Activated CD8-positive, alpha-beta T cell treated with anti-CD3 and anti-CD28 coated beads for 36 hours (primary cell): ENCODE data around the gene LILRB3. TPM values are rescaled to one million over a fixed set of nuclear protein-coding genes. Genes with fewer than 3 reads are reported as not detected.
"Not testable (repeated sequence)": the region's sequence is repeated elsewhere in the genome, so short reads cannot be mapped to it uniquely, and the experiment has no call there.

Source experiments
- ATAC-seq: fragments of 200-7000 bp; cut with Tn5 transposase; one replicate; pipeline ENCODE4 v1.10.0; 2021; ENCODE audit warnings: mild to moderate bottlenecking, moderate library complexity
- CTCF ChIA-PET: fragments of 350-600 bp; sonication (Branson Sonifier 250); formaldehyde crosslinking; loops from one replicate; lab custom pipeline; 2021; ENCODE audit warnings: antibody characterized with exemption; lab: Charles Lee
- POLR2A ChIA-PET: fragments of 350-600 bp; sonication (Branson Sonifier 250); formaldehyde crosslinking; loops from one replicate; lab custom pipeline; 2021; ENCODE audit warnings: antibody characterized with exemption; lab: Charles Lee
- DNase-seq: peaks from one replicate; pipeline ENCODE4 v3.0.0-alpha.2; 2020
- H3K27ac Mint-ChIP-seq: one replicate; pipeline ENCODE4 v1.8.0; 2021; ENCODE audit warnings: mild to moderate bottlenecking, mixed read lengths
- H3K27me3 Mint-ChIP-seq: one replicate; pipeline ENCODE4 v1.8.0; 2021; ENCODE audit warnings: mixed read lengths
- H3K36me3 Mint-ChIP-seq: one replicate; pipeline ENCODE4 v1.8.0; 2021; ENCODE audit warnings: low read depth, mixed read lengths
- H3K4me1 Mint-ChIP-seq: one replicate; pipeline ENCODE4 v1.8.0; 2021; ENCODE audit warnings: low read depth, mixed read lengths
- H3K4me3 Mint-ChIP-seq: one replicate; pipeline ENCODE4 v1.8.0; 2021; ENCODE audit warnings: mild to moderate bottlenecking, moderate library complexity, mixed read lengths
- H3K9me3 Mint-ChIP-seq: one replicate; pipeline ENCODE4 v1.8.0; 2021; ENCODE audit warnings: mixed read lengths
- intact Hi-C: fragments of 100-400 bp; cut with micrococcal nuclease; formaldehyde crosslinking; loops from one replicate; pipeline ENCODE4 v1.10.0; 2022
- total RNA-seq, 2 experiments: library from RNA; stranded (reverse); gene quantifications; one replicate each; pipeline ENCODE4 v1.2.3, GENCODE V29; 2021
- TF ChIP-seq, protein P1 (sequence below): fragments of 200-600 bp; IDR thresholded peaks from one replicate; pipeline ENCODE4 v1.8.0; 2022; ENCODE audit warnings: antibody characterized with exemption, mild to moderate bottlenecking

LILRB3 gene
- total RNA-seq, 2 experiments from 2014 or later, result not detected

- H3K4me1 Mint-ChIP-seq, CTCF ChIA-PET, H3K36me3 Mint-ChIP-seq, H3K27me3 Mint-ChIP-seq, POLR2A ChIA-PET, H3K9me3 Mint-ChIP-seq, H3K4me3 Mint-ChIP-seq, ATAC-seq, intact Hi-C loops, H3K27ac Mint-ChIP-seq, DNase-seq: not testable (repeated sequence)
These were observed 17.8 kb upstream of the LILRB3 start for GRCh38 chr19:54240372-54241336.

GRCh38 chr19:54239491-54240371 is 16.9 kb upstream of the LILRB3 start:
- H3K27me3 Mint-ChIP-seq, intact Hi-C loops, ATAC-seq, H3K4me1 Mint-ChIP-seq, POLR2A ChIA-PET, H3K27ac Mint-ChIP-seq, DNase-seq, CTCF ChIA-PET, H3K36me3 Mint-ChIP-seq, H3K9me3 Mint-ChIP-seq, H3K4me3 Mint-ChIP-seq: not testable (repeated sequence)

GRCh38 chr19:54233941-54234340 is 11.1 kb upstream of the LILRB3 start:
- ATAC-seq, result no peak
- no peaks in the 10 kb centered on the region for H3K36me3 Mint-ChIP-seq
- intact Hi-C loops, result no loop called here
- CTCF ChIA-PET, result no interaction called here
- H3K4me3 Mint-ChIP-seq, result no peak overlapping the region
- H3K4me1 Mint-ChIP-seq, result peaks cover 3% of the 10 kb centered on the region
- POLR2A ChIA-PET, result interaction anchor here (0.8 to 0.9 kb wide), 2 partner anchors 27 to 69 kb away, joined by 3 read pairs; no protein-coding TSS in a partner anchor
- peaks cover 24% of the 10 kb centered on the region for H3K27me3 Mint-ChIP-seq
- no peak for DNase-seq
- H3K9me3 Mint-ChIP-seq, result no peaks in the 10 kb centered on the region
- TF ChIP-seq, protein P1, sequence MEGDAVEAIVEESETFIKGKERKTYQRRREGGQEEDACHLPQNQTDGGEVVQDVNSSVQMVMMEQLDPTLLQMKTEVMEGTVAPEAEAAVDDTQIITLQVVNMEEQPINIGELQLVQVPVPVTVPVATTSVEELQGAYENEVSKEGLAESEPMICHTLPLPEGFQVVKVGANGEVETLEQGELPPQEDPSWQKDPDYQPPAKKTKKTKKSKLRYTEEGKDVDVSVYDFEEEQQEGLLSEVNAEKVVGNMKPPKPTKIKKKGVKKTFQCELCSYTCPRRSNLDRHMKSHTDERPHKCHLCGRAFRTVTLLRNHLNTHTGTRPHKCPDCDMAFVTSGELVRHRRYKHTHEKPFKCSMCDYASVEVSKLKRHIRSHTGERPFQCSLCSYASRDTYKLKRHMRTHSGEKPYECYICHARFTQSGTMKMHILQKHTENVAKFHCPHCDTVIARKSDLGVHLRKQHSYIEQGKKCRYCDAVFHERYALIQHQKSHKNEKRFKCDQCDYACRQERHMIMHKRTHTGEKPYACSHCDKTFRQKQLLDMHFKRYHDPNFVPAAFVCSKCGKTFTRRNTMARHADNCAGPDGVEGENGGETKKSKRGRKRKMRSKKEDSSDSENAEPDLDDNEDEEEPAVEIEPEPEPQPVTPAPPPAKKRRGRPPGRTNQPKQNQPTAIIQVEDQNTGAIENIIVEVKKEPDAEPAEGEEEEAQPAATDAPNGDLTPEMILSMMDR, result no peak
- no peak overlapping the region for H3K27ac Mint-ChIP-seq

DNA sequence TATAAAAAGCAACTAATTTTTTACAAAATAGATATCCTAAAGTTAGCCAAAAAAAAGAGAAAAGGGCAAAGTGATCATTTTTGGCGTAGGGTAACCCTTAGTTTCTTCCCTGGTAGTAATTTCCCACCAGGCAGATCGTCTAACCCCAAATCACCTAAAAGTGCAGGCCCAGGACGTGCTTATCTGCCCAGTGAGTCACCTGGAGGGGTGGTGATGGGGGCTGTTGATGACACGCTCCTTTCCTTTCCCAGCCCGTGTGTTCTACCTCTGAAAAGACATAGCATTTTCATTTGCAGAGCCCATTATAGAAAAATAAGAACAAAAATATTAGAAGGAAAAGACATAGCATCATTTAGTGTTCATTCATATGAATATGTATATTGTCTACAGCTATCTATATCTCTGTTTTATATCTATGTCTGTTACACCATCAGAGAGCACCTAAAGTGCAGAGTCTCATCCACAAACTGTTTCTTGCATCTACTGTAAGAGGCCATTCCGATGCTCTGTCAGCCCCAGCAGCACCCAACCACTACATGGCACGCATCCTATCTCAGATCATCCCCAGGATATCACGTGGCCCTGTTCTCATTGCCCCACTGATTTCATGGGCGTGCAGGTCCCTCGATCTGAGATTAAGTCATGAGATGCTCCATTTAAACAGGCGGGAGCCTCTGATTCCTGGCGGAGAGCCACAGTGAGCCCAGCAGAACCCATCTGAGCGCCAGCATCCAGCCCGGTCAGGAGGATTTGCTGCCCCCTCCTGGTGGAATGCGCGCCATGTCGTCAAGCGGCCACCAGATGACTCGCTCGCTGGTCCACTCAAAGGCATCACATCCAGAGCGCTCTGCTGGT is 8.5 kb upstream of the LILRB3 start:
- Mint-ChIP-seq H3K4me1 (peaks cover 3% of the 10 kb centered on the region), H3K27me3 (peaks cover 24% of the 10 kb centered on the region), H3K4me3 (no peak overlapping the region), H3K27ac (no peak overlapping the region), H3K9me3 (no peaks in the 10 kb centered on the region), H3K36me3 (no peaks in the 10 kb centered on the region)
- POLR2A ChIA-PET, result interaction anchor here (0.6 kb wide), 1 partner anchor 31 kb away, joined by 3 read pairs; the partner anchor contains the start of gene RPS9
- CTCF ChIA-PET, result interaction anchor here (0.6 to 1.3 kb wide), 3 partner anchors 23 to 159 kb away, joined by 3 to 5 read pairs (median 3); partner anchors contain the start of gene MBOAT7
- DNase-seq (peak; percentile 91), ATAC-seq (peak; percentile 99)
- intact Hi-C loops, result loop anchor here (1.0 kb wide), 1 partner anchor 63 kb away; no protein-coding TSS in a partner anchor
- TF ChIP-seq, protein P1, result peak; percentile 96

DNA sequence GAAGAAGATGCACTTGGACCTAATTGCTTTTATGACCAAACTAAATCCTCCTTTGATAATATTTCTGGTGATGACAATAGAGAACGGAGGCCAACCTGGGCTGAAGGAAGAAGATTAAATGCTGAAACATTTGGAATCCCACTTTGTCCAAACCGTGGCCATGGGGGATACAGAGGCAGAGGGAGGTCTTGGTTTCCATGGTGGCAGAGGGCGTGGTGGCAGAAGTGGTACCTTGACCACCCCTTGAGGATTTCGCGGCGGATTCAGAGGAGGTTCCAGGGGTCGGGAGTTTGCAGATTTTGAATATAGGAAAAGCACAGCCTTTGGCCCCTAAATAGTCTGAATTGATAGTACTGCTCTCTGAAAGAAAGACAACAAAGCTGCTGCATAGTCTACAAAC is 7.2 kb upstream of the LILRB3 start:
- no peak overlapping the region for H3K27ac Mint-ChIP-seq
- H3K4me3 Mint-ChIP-seq, result no peak overlapping the region
- intact Hi-C loops, result no loop called here
- DNase-seq (no peak), ATAC-seq (no peak)
- H3K36me3 Mint-ChIP-seq, result no peaks in the 10 kb centered on the region
- ChIA-PET CTCF (interaction anchor here (1.2 kb wide), 1 partner anchor 19 kb away, joined by 3 read pairs; no protein-coding TSS in a partner anchor), POLR2A (no interaction called here)
- no peaks in the 10 kb centered on the region for H3K9me3 Mint-ChIP-seq
- peaks cover 3% of the 10 kb centered on the region for H3K4me1 Mint-ChIP-seq
- TF ChIP-seq, protein P1, result no peak
- peaks cover 24% of the 10 kb centered on the region for H3K27me3 Mint-ChIP-seq
